Astrocyte (in vitro differentiated cells and primary cell): ENCODE measurements around the gene TRIM41.
"Not testable (repeated sequence)": the region's sequence is repeated elsewhere in the genome, so short reads cannot be mapped to it uniquely, and the experiment has no call there.

Experiments
- EZH2 ChIP-seq: IDR thresholded peaks from 2 replicates; pipeline ENCODE4 v1.6.1; 2012; ENCODE audit warnings: mild to moderate bottlenecking, low read length, inconsistent platforms; ENCODE audit not compliant: insufficient read depth
- TF ChIP-seq, protein P1 (sequence below): IDR thresholded peaks from 2 replicates; pipeline ENCODE4 v1.5.1; 2011; ENCODE audit warnings: low read depth, mild to moderate bottlenecking, inconsistent platforms, low read length, moderate library complexity; ENCODE audit not compliant: insufficient read depth

DNA sequence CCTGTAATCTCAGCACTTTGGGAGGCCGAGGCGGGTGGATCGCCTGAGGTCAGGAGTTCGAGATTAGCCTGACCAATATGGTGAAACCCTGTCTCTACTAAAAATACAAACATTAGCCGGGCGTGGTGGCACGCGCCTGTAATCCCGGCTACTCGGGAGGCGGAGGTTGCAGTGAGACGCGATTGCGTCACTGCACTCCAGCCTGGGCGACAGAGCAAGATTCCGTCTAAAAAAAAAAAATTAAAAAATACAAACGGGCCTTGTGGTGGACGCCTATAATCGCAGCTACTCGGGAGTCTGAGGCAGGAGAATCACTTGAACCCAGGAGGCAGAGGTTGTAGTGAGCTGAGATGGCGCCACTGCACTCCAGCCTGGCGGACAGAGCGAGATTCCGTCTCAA lies 14.1 kb upstream of the TRIM41 start:
- TF ChIP-seq, protein P1, sequence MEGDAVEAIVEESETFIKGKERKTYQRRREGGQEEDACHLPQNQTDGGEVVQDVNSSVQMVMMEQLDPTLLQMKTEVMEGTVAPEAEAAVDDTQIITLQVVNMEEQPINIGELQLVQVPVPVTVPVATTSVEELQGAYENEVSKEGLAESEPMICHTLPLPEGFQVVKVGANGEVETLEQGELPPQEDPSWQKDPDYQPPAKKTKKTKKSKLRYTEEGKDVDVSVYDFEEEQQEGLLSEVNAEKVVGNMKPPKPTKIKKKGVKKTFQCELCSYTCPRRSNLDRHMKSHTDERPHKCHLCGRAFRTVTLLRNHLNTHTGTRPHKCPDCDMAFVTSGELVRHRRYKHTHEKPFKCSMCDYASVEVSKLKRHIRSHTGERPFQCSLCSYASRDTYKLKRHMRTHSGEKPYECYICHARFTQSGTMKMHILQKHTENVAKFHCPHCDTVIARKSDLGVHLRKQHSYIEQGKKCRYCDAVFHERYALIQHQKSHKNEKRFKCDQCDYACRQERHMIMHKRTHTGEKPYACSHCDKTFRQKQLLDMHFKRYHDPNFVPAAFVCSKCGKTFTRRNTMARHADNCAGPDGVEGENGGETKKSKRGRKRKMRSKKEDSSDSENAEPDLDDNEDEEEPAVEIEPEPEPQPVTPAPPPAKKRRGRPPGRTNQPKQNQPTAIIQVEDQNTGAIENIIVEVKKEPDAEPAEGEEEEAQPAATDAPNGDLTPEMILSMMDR = not testable (repeated sequence)
- not testable (repeated sequence) for TF ChIP-seq EZH2
